Nephron progenitor cell (in vitro differentiated cells): ENCODE data around the gene SCUBE2.

ENCODE experiments used
- DNase-seq: peaks from one replicate; pipeline ENCODE4 v3.0.0; 2021
- H3K27ac Mint-ChIP-seq: 2 replicates; pipeline ENCODE4 v1.8.0; 2021; ENCODE audit warnings: mild to moderate bottlenecking, moderate library complexity, mixed read lengths
- H3K27me3 Mint-ChIP-seq: 2 replicates; pipeline ENCODE4 v1.8.0; 2021; ENCODE audit warnings: mild to moderate bottlenecking, low read depth, mixed read lengths; ENCODE audit not compliant: poor library complexity
- H3K36me3 Mint-ChIP-seq: 2 replicates; pipeline ENCODE4 v1.8.0; 2021; ENCODE audit warnings: low read depth, mixed read lengths
- H3K4me1 Mint-ChIP-seq: 2 replicates; pipeline ENCODE4 v1.8.0; 2021; ENCODE audit warnings: mixed read lengths
- H3K4me3 Mint-ChIP-seq: 2 replicates; pipeline ENCODE4 v1.8.0; 2021; ENCODE audit warnings: mild to moderate bottlenecking, moderate library complexity, mixed read lengths
- H3K9me3 Mint-ChIP-seq: 2 replicates; pipeline ENCODE4 v1.8.0; 2021; ENCODE audit warnings: mild to moderate bottlenecking, moderate library complexity, mixed read lengths
- CTCF ChIP-seq: fragments of 200-600 bp; sonication (generic); IDR thresholded peaks from 2 replicates; pipeline ENCODE4 v1.5.0; 2021; ENCODE audit warnings: antibody characterized with exemption

SCUBE2 gene

GRCh38 chr11:9040410-9040809, 51.0 kb downstream of the SCUBE2 start:
- no peak for DNase-seq
- Mint-ChIP-seq H3K27me3 (peaks cover 6% of the 10 kb centered on the region), H3K4me1 (peaks cover 35% of the 10 kb centered on the region), H3K9me3 (peaks cover 4% of the 10 kb centered on the region), H3K4me3 (no peak overlapping the region), H3K36me3 (no peaks in the 10 kb centered on the region), H3K27ac (no peak overlapping the region)
- no peak for TF ChIP-seq CTCF

GRCh38 chr11:9039863-9040262, 51.5 kb downstream of the SCUBE2 start:
- Mint-ChIP-seq H3K9me3 (peaks cover 4% of the 10 kb centered on the region), H3K27me3 (peaks cover 6% of the 10 kb centered on the region), H3K27ac (no peak overlapping the region), H3K4me3 (no peak overlapping the region), H3K4me1 (peaks cover 32% of the 10 kb centered on the region), H3K36me3 (no peaks in the 10 kb centered on the region)
- DNase-seq: no peak
- no peak for TF ChIP-seq CTCF

DNA sequence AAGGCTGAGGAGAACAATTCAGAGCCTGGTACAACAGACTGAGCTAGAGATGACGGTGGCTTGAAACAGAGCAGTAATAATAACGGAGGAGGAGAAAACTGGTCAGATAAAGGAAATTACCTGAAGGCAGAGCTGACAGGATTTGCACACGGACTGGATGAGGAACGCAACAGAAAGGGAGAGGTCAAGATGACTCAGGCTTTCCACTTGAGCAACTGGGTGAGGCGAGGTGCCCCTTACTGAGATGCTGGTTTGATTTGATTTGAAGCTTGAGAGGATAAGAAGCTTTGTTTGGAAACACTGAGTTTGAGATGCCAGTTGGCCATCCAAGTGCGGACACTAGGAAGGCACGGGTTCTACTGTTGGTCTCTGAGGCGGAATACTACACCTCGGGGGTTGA, 52.2 kb downstream of the SCUBE2 start:
- peak overlapping the region; percentile 8 for H3K27ac Mint-ChIP-seq
- no peak for DNase-seq
- no peak for TF ChIP-seq CTCF
- peaks cover 4% of the 10 kb centered on the region for H3K27me3 Mint-ChIP-seq
- peaks cover 4% of the 10 kb centered on the region for H3K9me3 Mint-ChIP-seq
- H3K4me1 Mint-ChIP-seq: peaks cover 26% of the 10 kb centered on the region
- no peaks in the 10 kb centered on the region for H3K36me3 Mint-ChIP-seq
- no peak overlapping the region for H3K4me3 Mint-ChIP-seq

DNA sequence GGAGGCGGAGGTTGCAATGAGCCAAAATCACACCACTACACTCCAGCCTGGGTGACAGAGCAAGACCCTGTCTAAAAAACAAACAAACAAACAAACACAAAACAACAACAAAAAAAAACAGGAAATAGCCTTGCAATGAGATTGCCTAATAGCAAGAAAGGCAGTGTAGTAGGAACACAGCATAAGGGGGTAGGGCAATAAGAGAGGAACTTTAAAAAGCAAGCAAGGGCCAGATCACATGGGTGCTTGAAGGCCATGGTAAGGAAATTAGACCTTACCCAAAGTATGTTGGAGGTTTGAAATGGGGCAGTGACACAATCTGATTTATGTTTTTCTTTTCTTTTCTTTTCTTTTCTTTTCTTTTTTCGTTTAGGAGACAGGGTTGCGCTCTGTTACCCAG, 52.9 kb downstream of the SCUBE2 start:
- Mint-ChIP-seq H3K27me3 (peaks cover 4% of the 10 kb centered on the region), H3K27ac (no peak overlapping the region), H3K9me3 (peaks cover 4% of the 10 kb centered on the region), H3K36me3 (no peaks in the 10 kb centered on the region), H3K4me3 (no peak overlapping the region), H3K4me1 (peaks cover 26% of the 10 kb centered on the region)
- TF ChIP-seq CTCF: no peak
- DNase-seq: no peak

GRCh38 chr11:9037963-9038362, 53.4 kb downstream of the SCUBE2 start:
- H3K36me3 Mint-ChIP-seq: no peaks in the 10 kb centered on the region
- peaks cover 26% of the 10 kb centered on the region for H3K4me1 Mint-ChIP-seq
- no peak overlapping the region for H3K4me3 Mint-ChIP-seq
- no peak for TF ChIP-seq CTCF
- H3K27me3 Mint-ChIP-seq: peaks cover 8% of the 10 kb centered on the region
- no peak for DNase-seq
- H3K9me3 Mint-ChIP-seq: peaks cover 4% of the 10 kb centered on the region
- no peak overlapping the region for H3K27ac Mint-ChIP-seq

DNA sequence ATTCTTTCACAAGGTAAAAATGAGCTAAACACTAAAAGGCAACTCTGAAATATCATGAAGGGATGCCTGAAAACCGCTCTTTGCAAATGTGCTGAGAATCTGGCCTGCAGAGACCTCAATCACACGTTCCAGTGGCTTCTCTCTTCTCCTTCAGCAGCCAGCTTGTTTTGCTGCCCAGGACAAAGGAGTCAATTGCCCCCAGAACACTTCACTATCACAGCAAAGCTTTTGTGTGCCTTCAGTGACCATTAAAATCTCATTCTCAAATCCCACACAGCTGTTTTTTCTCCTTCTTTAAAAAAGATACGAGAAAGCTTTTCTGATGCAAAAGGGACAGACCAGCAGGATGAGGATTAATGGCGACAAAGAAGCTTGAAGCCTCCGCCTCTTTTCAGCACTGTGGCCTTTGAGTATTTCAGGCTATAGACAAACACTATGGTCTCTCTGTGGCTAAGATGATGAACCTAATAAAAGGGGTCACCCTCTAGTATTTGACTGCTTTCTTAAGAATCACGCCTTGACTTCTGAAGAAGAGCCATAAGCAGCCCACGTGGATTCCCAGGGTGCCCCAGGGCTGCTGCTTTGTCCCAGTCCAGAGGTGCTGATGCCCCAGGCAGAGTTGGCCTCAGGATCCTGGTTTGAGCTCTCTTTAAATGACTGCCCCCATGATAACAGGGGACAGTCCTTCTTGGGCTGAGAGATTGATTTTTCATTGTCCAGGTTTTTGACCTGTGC, 54.2 kb downstream of the SCUBE2 start:
- H3K4me1 Mint-ChIP-seq: peaks cover 26% of the 10 kb centered on the region
- no peak overlapping the region for H3K4me3 Mint-ChIP-seq
- peaks cover 12% of the 10 kb centered on the region for H3K27me3 Mint-ChIP-seq
- TF ChIP-seq CTCF: no peak
- peak overlapping the region; percentile 40 for H3K27ac Mint-ChIP-seq
- no peak for DNase-seq
- peaks cover 4% of the 10 kb centered on the region for H3K9me3 Mint-ChIP-seq
- H3K36me3 Mint-ChIP-seq: no peaks in the 10 kb centered on the region
